MCF 10A (cell line): ENCODE data around the gene TBCK. TPM values are rescaled to one million over a fixed set of nuclear protein-coding genes. Genes with fewer than 3 reads are reported as not detected.
"Not testable (repeated sequence)": the region's sequence is repeated elsewhere in the genome, so short reads cannot be mapped to it uniquely, and the experiment has no call there.

Experiments used
- BruUV-seq: library from RNA; stranded (reverse); fragments of 400-500 nt; replicated peaks from 2 replicates; lab custom pipeline; 2021; lab: Mats Ljungman, UMichigan
- CTCF ChIA-PET: fragments of 300-600 bp; sonication (Branson Sonifier 250); formaldehyde crosslinking; extraction: SDS; loops from one replicate; lab custom pipeline; 2021; ENCODE audit warnings: antibody characterized with exemption, inconsistent platforms; lab: Yijun Ruan, JAX
- POLR2A ChIA-PET: fragments of 300-600, 350-650 bp; sonication (Branson Sonifier 250); formaldehyde crosslinking; extraction: SDS; loops from one replicate; lab custom pipeline; 2020; ENCODE audit warnings: antibody characterized with exemption, inconsistent platforms; lab: Yijun Ruan, JAX
- DNase-seq: peaks from one replicate; pipeline ENCODE4 v3.0.0-alpha.2; 2018; ENCODE audit not compliant: unreplicated experiment
- H3K27ac Mint-ChIP-seq: one replicate; pipeline ENCODE4 v1.8.0; 2022; ENCODE audit warnings: mild to moderate bottlenecking, low read depth, mixed read lengths; ENCODE audit not compliant: unreplicated experiment
- H3K27me3 Mint-ChIP-seq: one replicate; pipeline ENCODE4 v1.8.0; 2022; ENCODE audit warnings: mixed read lengths; ENCODE audit not compliant: insufficient read depth, unreplicated experiment
- H3K36me3 Mint-ChIP-seq: one replicate; pipeline ENCODE4 v1.8.0; 2022; ENCODE audit warnings: mild to moderate bottlenecking, moderate library complexity, mixed read lengths; ENCODE audit not compliant: insufficient read depth, unreplicated experiment
- H3K4me1 Mint-ChIP-seq: one replicate; pipeline ENCODE4 v1.8.0; 2022; ENCODE audit warnings: mixed read lengths; ENCODE audit not compliant: insufficient read depth, unreplicated experiment
- H3K4me3 Mint-ChIP-seq: one replicate; pipeline ENCODE4 v1.8.0; 2022; ENCODE audit warnings: mild to moderate bottlenecking, moderate library complexity, mixed read lengths; ENCODE audit not compliant: unreplicated experiment
- H3K9me3 Mint-ChIP-seq: one replicate; pipeline ENCODE4 v1.8.0; 2022; ENCODE audit warnings: mixed read lengths; ENCODE audit not compliant: unreplicated experiment
- CTCF ChIP-seq: fragments of 200-600 bp; IDR thresholded peaks from one replicate; pipeline ENCODE4 v1.8.0; 2022; ENCODE audit warnings: antibody characterized with exemption, mild to moderate bottlenecking; ENCODE audit not compliant: unreplicated experiment
- intact Hi-C: fragments of 100-400 bp; cut with micrococcal nuclease; formaldehyde crosslinking; loops from 2 replicates; pipeline ENCODE4 v1.14.1; 2022
- total RNA-seq: library from RNA; stranded (reverse); gene quantifications from 2 replicates; pipeline ENCODE4 v1.2.3, GENCODE V29; 2022

TBCK gene
- total RNA-seq, 1 experiment from 2014 or later: 27.8 TPM

GRCh38 chr4:106132045-106132444 is 184.0 kb downstream of the TBCK start:
- H3K9me3 Mint-ChIP-seq: no peaks in the 10 kb centered on the region
- H3K36me3 Mint-ChIP-seq: no peaks in the 10 kb centered on the region
- H3K27me3 Mint-ChIP-seq: no peaks in the 10 kb centered on the region
- no peak for DNase-seq
- no peak overlapping the region for H3K27ac Mint-ChIP-seq
- intact Hi-C loops: no loop called here
- no TSS peak for BruUV-seq
- ChIA-PET POLR2A (no interaction called here), CTCF (no interaction called here)
- no peaks in the 10 kb centered on the region for H3K4me1 Mint-ChIP-seq
- no peak overlapping the region for H3K4me3 Mint-ChIP-seq
- TF ChIP-seq CTCF: no peak

- TF ChIP-seq CTCF: no peak
- BruUV-seq: no TSS peak
- Mint-ChIP-seq H3K9me3 (no peaks in the 10 kb centered on the region), H3K4me3 (no peak overlapping the region), H3K36me3 (no peaks in the 10 kb centered on the region), H3K27me3 (no peaks in the 10 kb centered on the region), H3K4me1 (no peaks in the 10 kb centered on the region), H3K27ac (no peak overlapping the region)
- POLR2A ChIA-PET: no interaction called here
- no peak for DNase-seq
- CTCF ChIA-PET: no interaction called here
- intact Hi-C loops: no loop called here
Observed at GRCh38 chr4:106126062-106126461, 189.9 kb downstream of the TBCK start.

- H3K4me3 Mint-ChIP-seq, H3K27ac Mint-ChIP-seq, H3K36me3 Mint-ChIP-seq, POLR2A ChIA-PET, intact Hi-C loops, H3K9me3 Mint-ChIP-seq, BruUV-seq, DNase-seq, H3K4me1 Mint-ChIP-seq, H3K27me3 Mint-ChIP-seq: not testable (repeated sequence)
- CTCF ChIA-PET: interaction anchor here (0.6 kb wide), 1 partner anchor 442 kb away, joined by 3 read pairs; no protein-coding TSS in a partner anchor
Observed at GRCh38 chr4:106119949-106120555, 196.0 kb downstream of the TBCK start.

GRCh38 chr4:106116025-106116424 is 200.0 kb downstream of the TBCK start:
- ChIA-PET POLR2A (no interaction called here), CTCF (no interaction called here)
- Mint-ChIP-seq H3K27ac (no peak overlapping the region), H3K9me3 (peaks cover 11% of the 10 kb centered on the region), H3K4me1 (no peaks in the 10 kb centered on the region), H3K27me3 (no peaks in the 10 kb centered on the region), H3K4me3 (no peak overlapping the region), H3K36me3 (peaks cover 15% of the 10 kb centered on the region)
- intact Hi-C loops: no loop called here
- no peak for TF ChIP-seq CTCF
- BruUV-seq: no TSS peak
- no peak for DNase-seq
